HL-60 (cell line): ENCODE results near the gene GDI1.

Experiments
- DNase-seq, 2 experiments: peaks; one replicate each; pipeline ENCODE4 v3.0.0-alpha.2; 2010 to 2020; ENCODE audit warnings: low read depth in 1 of 2, low spot score in 1 of 2
- H3K27ac ChIP-seq: fragments of 250-450 bp; sonication (Bioruptor Pico); replicated peaks from 2 replicates; pipeline ENCODE4 v1.5.1; 2020; ENCODE audit warnings: mild to moderate bottlenecking, moderate library complexity
- H3K27me3 ChIP-seq: fragments of 250-450 bp; sonication (Bioruptor Pico); 2 replicates; pipeline ENCODE4 v1.5.1; 2021; ENCODE audit warnings: mild to moderate bottlenecking, moderate library complexity; ENCODE audit not compliant: insufficient read depth, poor library complexity, severe bottlenecking
- H3K4me3 ChIP-seq: replicated peaks from 2 replicates; pipeline ENCODE4 v1.5.1; 2011; ENCODE audit warnings: mild to moderate bottlenecking, control low read depth, low read length; ENCODE audit not compliant: insufficient read depth
- CTCF ChIP-seq: IDR thresholded peaks from one replicate; pipeline ENCODE4 v1.5.1; 2011; ENCODE audit warnings: low read length, control low read depth, inconsistent platforms; ENCODE audit not compliant: insufficient read depth
- GABPA ChIP-seq: IDR thresholded peaks from 2 replicates; pipeline ENCODE4 v1.6.1; 2012; ENCODE audit warnings: low read depth
- POLR2AphosphoS5 ChIP-seq: IDR thresholded peaks from 2 replicates; pipeline ENCODE4 v1.6.1; 2012; ENCODE audit warnings: low read depth
- SPI1 ChIP-seq: IDR thresholded peaks from 2 replicates; pipeline ENCODE4 v1.6.1; 2012; ENCODE audit warnings: low read depth, mild to moderate bottlenecking, borderline replicate concordance
- TF ChIP-seq, protein P1 (sequence below): IDR thresholded peaks from 2 replicates; pipeline ENCODE4 v1.6.1; 2012; ENCODE audit warnings: low read depth; ENCODE audit not compliant: insufficient replicate concordance

Gene GDI1

DNA sequence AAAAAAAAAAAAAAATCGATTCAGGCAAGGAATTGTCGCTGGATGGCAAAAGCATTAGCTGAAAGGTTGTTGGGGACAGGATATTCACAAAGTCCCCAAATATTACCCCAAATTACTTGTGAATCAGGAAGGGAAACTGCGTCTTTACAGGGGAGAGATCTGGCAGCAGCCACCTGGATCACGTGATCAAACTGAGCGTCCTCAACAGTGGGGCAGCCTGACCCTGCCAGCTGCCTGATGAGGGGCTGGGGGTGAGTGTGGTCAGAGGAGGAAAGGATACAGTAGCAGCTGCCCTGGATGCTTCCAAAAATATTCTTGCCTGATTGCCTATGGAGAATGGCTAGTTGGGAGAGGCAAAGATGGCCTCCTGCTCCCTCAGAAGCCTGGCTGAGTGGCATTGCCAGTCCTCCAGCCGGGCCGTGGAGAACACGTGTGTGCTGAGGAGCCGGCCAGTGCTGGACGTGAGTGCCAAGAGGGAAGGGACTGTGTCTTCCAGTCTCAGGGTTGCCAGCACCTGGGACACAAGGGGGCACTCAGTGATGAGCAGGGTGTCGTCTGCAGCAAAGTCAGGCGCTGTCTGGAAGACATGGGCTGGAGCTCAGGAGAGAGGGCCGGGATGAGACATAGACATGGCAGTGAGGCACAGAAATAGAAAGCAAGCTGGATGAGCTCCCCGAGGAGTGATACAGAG lies 45.1 kb downstream of the GDI1 start:
- H3K27ac ChIP-seq, result no peak overlapping the region
- no peaks in the 10 kb centered on the region for H3K27me3 ChIP-seq
- DNase-seq, result no peak
- TF ChIP-seq, protein P1, sequence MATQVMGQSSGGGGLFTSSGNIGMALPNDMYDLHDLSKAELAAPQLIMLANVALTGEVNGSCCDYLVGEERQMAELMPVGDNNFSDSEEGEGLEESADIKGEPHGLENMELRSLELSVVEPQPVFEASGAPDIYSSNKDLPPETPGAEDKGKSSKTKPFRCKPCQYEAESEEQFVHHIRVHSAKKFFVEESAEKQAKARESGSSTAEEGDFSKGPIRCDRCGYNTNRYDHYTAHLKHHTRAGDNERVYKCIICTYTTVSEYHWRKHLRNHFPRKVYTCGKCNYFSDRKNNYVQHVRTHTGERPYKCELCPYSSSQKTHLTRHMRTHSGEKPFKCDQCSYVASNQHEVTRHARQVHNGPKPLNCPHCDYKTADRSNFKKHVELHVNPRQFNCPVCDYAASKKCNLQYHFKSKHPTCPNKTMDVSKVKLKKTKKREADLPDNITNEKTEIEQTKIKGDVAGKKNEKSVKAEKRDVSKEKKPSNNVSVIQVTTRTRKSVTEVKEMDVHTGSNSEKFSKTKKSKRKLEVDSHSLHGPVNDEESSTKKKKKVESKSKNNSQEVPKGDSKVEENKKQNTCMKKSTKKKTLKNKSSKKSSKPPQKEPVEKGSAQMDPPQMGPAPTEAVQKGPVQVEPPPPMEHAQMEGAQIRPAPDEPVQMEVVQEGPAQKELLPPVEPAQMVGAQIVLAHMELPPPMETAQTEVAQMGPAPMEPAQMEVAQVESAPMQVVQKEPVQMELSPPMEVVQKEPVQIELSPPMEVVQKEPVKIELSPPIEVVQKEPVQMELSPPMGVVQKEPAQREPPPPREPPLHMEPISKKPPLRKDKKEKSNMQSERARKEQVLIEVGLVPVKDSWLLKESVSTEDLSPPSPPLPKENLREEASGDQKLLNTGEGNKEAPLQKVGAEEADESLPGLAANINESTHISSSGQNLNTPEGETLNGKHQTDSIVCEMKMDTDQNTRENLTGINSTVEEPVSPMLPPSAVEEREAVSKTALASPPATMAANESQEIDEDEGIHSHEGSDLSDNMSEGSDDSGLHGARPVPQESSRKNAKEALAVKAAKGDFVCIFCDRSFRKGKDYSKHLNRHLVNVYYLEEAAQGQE, result no peak
- TF ChIP-seq POLR2AphosphoS5 (no peak), CTCF (no peak), SPI1 (no peak), GABPA (no peak)
- H3K4me3 ChIP-seq, result no peak overlapping the region

DNA sequence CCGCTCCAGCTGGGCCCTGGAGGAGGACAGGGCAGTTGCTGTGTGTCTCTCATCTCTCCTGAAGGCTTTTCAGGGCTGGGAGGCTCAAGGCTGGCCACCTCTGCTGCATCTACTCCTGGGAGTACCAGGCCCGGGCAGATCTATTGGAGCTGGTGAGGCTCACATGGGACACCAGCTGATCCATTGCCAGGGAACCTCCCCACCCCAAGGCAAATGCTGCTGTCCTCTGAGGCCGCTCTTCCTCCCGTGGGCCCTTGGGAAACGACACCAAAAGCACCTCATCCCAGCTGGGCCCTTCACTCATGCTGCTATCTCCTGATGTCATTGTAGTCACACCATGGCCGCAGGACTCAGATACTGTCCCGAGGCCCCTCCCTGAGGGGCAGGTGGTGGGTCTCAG lies 45.8 kb downstream of the GDI1 start:
- TF ChIP-seq CTCF (no peak), GABPA (no peak), SPI1 (no peak), POLR2AphosphoS5 (no peak)
- TF ChIP-seq, protein P1, result no peak
- Histone ChIP-seq H3K4me3 (no peak overlapping the region), H3K27me3 (no peaks in the 10 kb centered on the region), H3K27ac (no peak overlapping the region)
- DNase-seq, result no peak

DNA sequence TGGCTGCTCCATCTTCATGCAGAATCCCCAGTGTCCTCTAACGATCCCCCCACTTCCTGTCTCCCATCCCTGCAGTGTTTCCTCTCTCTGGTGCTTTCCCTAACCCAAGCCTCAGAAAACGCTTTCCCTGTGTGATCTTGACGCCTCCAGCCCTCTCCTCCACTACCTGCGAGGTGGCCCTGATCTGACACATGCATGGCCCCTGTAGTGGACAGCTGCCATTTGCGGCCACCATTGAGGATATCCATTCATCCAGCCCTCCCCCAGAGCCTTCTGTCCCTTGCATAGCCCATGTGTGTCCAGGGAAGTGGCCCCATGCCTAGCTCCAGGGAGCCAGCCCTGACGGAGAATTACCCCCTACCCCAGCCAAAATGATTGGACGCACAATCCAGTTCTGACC lies 46.4 kb downstream of the GDI1 start:
- H3K27ac ChIP-seq, result no peak overlapping the region

More for the DNA sequence above, 46.4 kb downstream of the GDI1 start:
- Histone ChIP-seq H3K4me3 (no peak overlapping the region), H3K27me3 (no peaks in the 10 kb centered on the region)
- DNase-seq, result no peak
- TF ChIP-seq, protein P1, result no peak
- no peak for TF ChIP-seq POLR2AphosphoS5
- no peak for TF ChIP-seq GABPA
- no peak for TF ChIP-seq SPI1
- TF ChIP-seq CTCF, result no peak
